Fibroblast of skin of left biceps (primary cell): ENCODE measurements around the gene ZNF487.

Source experiments
- DNase-seq, 2 experiments: peaks; one replicate each; pipeline ENCODE4 v3.0.0-alpha.2; 2013; ENCODE audit warnings: low read depth in 2 of 2

Gene ZNF487

DNA sequence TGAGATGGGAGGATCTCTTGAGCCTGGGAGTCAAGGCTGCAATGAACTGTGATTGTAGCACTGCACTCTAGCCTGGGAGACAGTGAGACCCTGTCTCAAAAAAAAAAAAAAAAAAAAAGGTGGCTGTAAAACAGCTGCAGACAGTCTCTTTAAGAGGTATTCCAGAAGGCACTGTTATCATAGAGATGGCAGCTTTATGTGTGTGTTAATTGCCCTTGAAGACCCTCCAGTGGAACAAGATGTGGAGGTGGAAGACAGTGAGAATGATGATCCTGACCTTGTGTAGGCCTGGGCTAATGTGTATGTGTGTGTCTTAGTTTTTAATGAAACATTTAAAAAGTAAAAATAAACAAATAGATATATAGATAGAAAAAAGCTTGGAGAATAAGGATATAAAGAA, 66.0 kb downstream of the ZNF487 start:
- no peak for DNase-seq

DNA sequence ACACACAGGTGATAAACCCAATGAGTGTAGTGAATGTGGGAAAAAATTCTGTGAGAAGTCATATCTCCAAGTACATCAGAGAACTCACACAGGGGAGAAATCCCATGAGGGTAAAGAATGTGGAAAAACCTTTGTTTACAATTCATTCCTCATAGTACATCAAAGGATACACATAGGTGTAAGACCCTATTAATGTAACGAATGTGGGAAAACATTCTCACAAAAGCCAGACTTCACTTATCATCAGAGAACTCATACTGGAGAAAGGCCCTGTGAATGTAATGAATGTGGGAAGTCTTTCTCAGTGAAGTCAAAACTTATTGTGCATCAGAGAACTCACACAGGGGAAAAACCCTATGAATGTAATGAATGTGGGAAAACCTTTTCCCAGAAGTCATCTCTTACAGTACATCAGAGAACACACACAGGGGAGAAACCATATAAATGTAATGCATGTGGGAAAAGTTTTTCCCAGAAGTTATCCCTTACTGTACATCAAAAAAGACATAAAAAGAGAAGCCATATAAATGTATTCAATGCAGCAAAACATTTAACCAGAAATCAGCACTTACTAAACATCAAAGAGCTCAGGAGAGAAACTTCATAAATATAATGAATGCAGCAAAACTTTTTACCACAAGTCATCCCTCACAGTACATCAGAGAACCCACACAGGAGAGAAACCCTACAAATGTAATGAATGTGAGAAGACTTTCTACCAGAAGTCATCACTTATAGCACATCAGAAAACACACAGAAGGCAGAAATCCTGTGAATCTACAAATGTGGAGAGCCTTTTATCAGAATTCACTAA, 87.7 kb downstream of the ZNF487 start:
- DNase-seq = no peak
